Measurements from ENCODE around the gene ARHGEF17.

The ARHGEF17 gene

DNA sequence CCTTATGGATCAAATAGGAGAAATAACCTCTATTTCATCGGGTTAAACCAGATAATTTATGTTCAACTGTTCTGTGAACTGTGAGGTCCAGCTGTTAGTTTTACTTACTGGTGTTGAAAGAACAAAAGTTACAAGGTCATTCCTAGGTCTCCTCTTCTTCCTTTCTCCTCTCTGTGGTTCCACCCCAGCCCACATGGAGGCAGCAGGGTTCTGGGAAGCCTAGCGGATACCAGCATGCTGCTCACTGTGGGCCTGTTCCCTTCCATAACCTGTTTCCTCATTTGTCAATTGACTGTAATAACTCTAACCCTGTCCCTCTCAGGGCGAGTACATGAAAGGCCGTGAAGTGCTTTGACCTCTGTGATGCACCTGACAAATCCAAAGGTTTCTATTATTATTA, 96.0 kb downstream of the ARHGEF17 start:
- DNase-seq: peak in 38 of 56 donors; percentile 16 to 80 (median 52)

DNA sequence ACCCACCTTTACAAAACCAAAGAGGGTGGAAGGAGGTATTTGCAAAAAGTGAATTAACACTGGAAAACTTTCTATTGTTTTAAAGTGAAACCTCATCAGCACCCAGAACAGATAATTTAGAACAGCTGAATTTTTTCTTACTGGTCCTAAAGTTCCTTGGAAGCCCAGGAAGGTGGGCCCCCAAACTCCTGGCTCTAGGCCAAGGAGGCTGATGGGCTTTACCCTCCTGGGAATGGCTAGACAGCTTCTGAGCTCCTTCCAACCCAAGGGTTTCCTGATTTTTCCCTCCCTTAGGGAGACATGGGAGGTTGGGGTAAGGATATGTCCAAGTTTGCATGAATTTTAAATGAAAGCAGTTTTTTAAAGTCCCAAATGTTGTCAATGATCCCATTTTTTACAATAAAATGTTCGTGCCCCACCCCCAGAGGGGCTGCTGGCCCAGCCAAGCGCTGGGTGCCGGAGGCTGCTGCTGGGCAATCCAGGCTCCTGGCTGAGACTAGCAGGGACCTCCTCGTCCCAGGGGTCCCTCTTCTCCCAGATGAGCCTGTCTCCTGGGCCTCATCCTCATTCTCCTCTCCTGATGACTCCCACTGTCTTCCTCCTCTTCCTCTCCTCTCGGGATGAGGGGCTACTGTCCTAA, 96.5 kb downstream of the ARHGEF17 start:
- no peak for DNase-seq

DNA sequence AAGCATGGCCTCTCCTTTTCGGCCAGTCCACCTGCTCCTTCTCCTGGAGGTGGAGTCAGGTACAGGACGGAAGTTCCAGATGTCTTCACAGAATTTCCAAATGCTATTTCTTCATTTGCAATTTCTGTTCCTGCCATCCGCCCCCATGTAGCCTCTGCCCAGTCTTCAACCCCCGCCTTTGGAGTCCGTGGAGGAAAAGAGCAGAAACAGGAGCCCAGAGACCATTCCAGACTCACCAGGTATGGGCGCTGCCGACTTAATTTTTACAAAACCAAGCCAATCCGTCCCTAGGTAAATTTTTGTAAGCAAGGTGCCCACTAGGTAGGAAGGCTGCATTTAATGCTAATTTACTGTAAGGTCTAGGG, 97.1 kb downstream of the ARHGEF17 start:
- no peak for DNase-seq

DNA sequence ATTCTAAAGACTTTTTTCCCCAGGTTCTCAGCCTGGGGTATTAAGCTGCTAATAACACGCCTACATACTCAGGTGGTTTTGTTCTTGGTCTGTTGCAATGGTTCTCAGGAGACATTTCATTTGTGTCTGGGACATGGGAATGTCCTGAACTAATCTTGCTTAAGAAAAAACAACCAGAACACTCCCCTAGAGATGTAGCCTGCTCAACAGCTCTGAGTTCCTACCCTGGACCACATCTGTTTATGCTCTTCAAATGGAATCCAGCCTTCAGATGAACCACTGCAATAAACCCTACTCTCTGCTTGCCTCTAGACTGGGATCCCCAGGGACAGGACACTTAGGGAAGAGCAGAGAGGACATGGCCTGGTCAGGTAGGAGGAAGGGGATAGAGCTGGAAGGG, 98.1 kb downstream of the ARHGEF17 start:
- DNase-seq: no peak

DNA sequence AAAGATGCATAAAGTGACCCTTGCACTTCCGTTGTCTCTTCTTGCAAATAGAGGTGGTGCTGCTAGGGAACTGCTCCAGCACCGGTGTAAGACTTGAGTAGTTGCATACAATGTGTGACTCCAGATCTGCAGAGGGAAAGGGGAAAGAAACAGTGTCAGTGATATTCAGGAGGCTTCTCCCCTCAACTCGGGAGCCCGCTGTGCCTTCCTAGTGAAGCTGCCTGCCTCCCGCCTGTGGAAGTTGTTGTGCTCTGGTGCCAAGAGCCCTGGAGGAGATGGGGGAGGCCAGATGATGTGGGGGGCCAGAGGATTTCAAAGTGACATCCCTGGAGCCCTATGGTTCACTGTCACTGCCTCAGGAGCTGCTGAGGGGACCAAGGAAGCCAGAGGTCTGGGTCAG, 98.5 kb downstream of the ARHGEF17 start:
- no peak for DNase-seq

DNA sequence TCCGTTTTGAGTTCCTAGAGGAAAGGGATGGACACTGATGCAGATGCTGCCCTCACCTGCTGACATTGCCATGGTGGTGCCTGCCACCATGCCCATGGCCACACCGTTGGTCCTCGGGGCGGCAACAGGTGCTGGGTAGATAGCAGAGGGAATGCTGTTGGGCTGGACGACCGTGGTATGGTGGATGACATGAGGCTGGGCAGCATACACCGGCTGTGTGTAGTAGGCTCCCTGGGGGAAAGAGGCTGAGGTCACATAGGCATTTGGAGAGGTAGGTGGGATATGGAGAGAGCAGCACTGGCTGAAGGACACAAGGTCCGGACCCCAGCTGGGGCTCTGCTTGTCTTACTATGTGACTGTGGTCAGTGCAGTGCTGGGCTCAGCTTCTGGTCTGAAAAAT, 101.4 kb downstream of the ARHGEF17 start:
- DNase-seq: no peak

DNA sequence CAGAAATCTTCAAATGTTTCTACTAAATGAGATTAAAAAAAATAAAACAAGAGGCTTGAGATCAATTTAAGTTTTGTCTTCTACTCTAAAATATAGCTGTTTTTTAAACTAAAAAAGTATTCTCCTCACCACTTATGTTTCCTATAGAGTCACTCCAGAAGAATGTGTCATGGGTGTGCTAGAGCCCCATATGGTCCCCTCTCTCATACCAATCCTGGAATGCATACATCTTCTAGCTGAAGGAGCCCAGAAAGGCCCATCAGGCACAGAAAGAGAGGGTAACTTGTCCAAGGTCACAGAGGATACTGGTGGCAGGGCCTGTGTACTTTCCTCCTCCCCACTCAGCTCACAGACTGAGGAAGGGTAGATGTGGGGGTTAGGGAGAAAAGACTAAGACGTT, 102.6 kb downstream of the ARHGEF17 start:
- no peak for DNase-seq

DNA sequence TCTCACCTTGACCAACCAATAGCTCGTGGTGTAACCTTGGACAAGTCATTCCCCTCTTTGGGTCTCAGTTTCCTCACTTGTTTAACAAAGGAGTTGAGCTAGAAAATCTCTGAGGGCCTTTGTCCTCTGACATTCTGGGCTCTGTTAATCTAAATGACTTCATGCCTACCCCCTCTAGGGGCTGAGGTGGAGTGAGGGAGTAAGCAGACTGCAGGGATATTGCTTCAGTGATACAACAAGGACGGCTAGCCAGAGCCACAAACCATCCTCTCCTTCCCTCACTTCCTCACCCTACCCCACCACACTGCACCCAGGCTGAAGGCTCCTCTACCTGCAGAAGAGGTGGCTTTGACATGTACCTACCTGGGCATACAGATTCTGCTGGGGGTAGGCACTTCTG, 103.0 kb downstream of the ARHGEF17 start:
- DNase-seq: no peak

DNA sequence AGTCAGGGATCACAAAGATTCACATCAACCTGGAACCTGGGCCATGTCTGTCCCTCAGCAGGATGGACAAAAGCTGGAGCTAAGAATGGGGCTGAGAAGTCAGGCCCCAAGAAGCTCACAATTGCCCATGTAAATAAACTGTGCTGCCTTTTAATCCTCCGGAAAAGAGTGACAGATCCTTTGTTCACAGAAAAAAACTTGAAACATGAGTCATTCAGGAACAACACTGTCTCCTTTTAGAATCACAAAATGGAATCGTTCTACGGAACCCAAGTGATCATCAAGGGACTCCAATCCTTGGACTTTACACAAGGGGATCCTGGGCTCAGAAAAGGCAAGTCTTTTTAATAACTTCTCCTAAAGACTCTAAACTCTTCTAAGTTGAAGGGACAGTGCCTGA, 104.2 kb downstream of the ARHGEF17 start:
- no peak for DNase-seq

DNA sequence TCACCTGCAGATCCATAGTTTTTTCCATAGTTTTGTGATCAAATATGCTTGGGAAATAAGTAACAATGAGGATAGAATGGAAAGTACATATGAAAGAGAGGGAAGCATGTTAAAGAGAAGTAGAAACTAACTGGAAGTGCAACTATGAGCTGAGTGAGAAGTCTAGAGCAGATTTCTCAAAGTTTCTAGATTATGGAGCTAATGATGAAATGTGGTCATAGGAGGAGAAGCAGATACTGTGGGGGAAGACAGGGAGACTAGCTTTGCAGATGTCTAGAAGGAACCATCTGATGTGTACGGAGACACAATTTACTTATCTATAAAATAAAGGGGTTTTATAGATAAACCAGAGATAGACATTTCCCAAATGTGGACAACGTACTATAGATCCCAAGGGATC, 105.2 kb downstream of the ARHGEF17 start:
- DNase-seq: no peak

DNA sequence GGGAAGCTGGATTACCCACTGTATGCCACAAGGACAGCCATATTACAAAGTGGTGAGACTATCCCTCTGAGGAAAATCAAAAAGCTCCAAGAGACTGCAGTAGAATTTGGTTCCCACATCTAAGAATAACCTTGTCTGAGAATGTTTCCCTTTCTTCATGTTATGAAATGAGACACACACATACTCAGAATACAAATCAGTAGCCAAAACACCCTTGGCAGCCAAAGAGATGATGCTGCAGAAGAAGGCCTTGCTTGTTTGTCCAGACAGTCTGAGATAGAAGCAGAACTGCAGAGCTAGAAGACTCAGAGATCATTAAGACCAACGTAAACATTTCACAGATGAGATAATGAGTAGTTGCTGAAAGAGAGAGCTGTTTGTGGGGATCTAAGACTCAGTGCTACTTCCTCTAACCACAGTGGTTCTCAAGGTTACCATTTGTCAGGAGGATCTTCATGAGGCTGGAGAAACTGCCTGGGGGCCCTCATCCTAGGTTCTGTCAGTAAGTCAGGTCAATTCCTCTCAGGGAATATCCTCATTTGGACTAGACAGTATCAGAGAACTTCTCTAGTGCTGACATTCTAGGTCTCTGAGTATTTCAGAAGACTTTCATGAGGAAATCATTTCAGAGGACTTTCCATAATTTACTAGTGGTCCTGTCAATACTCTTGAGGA, 107.0 kb downstream of the ARHGEF17 start:
- peak in 10 of 56 donors; percentile 17 to 51 (median 34) for DNase-seq

DNA sequence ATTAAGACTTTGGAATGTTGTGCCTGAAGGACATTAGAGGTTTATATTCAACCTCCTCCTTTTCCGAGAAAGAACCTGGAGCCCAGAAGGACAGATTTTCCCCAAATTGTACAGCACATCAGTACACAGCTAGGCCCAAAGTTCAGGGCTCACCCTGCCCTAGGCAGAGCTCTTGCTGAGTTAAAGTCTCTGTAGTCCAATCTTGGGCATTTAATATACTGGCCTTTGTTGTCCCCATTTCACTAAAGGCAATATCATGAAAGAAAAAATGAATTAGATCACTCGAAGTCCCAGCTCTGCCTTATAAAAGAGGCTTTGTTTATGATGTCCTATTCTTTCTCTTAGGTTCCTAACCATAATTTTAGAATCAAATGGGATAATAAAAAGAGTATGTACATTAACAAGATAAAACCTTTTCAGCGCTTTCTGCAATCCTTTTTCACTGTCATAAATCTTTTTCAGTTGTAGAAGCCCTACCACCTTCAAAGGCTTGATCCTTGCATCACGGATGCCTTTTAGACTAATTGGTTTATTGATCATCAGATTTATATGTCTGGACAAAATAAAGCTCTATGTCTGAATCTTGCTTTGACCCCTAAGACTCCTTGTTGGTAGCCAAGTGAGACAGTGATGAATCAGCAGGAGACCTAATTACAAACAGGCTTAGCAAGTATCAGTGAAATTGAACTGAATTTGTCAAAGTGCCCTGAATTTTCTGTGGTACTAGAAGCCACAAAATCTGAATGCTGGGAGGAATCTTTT, 108.0 kb downstream of the ARHGEF17 start:
- DNase-seq: no peak

DNA sequence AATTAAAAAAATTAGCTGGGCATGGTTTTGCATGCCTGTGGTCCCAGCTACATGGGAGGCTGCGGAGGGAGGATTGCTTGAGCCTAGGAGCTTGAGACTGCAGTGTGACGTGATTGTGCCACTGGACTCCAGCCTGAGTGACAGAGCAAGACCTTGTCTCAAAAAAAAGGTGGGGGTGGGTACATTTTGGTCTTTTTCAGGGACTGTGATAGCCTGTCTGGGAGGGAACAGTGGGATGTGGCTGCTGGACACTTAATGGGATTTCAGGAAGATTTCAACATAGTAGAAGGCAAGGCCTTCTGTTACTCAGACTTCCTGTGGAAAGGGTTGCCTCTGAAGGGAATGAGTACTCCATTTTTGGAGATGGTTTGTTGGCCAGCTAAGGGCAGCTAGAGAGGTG, 108.7 kb downstream of the ARHGEF17 start:
- DNase-seq: no peak
